Measurements from ENCODE around the gene GLRX2.

GRCh38 chr1:193069748-193070385 is 35.3 kb downstream of the GLRX2 start:
- peak; percentile 69 for TF ChIP-seq CTCF (IDR thresholded peaks at IDR 0.05)
- TF ChIP-seq POLR2AphosphoS5 (IDR thresholded peaks at IDR 0.05; ENCODE audit: low read depth, low read length), result no peak
